Keratinocyte (primary cell): ENCODE data around the gene CHMP2B. TPM values are rescaled to one million over a fixed set of nuclear protein-coding genes. Genes with fewer than 3 reads are reported as not detected.
A peak's percentile ranks its signal among the peaks of the same experiment; 100 is the strongest.

ENCODE experiments used
- DNase-seq: peaks from one replicate; pipeline ENCODE4 v3.0.0-alpha.2; 2011; ENCODE audit warnings: low read depth, missing footprints, low spot score
- FAIRE-seq: peaks from 2 replicates; lab custom pipeline; 2011; peaks lifted over from hg19 to GRCh38; lab: Jason Lieb, UNC
- H2AFZ ChIP-seq: 2 replicates; pipeline ENCODE4 v1.6.0; 2012; ENCODE audit warnings: low read length, control low read depth, inconsistent platforms; ENCODE audit not compliant: control insufficient read depth
- H3K27ac ChIP-seq: 2 replicates; pipeline ENCODE4 v1.5.1; 2011; ENCODE audit warnings: low read length; ENCODE audit not compliant: control insufficient read depth, insufficient read depth
- H3K27me3 ChIP-seq: 3 replicates; pipeline ENCODE4 v1.6.0; 2011; ENCODE audit warnings: low read length; ENCODE audit not compliant: control insufficient read depth, insufficient read depth; ENCODE audit errors: extremely low read depth
- H3K36me3 ChIP-seq, 2 experiments: 2 replicates in 1 of 2; 3 replicates in 1 of 2; pipeline ENCODE4 v1.5.1; 2011; ENCODE audit warnings: low read length in 2 of 2, mild to moderate bottlenecking in 1 of 2; ENCODE audit not compliant: control insufficient read depth in 2 of 2, insufficient read depth in 2 of 2; ENCODE audit errors: extremely low read depth in 1 of 2
- H3K4me1 ChIP-seq: 3 replicates; pipeline ENCODE4 v1.5.1; 2011; ENCODE audit warnings: low read length; ENCODE audit not compliant: control insufficient read depth, insufficient read depth; ENCODE audit errors: extremely low read depth
- H3K4me2 ChIP-seq: 3 replicates; pipeline ENCODE4 v1.6.0; 2011; ENCODE audit warnings: low read depth, low read length; ENCODE audit not compliant: control insufficient read depth, insufficient read depth; ENCODE audit errors: extremely low read depth
- H3K4me3 ChIP-seq, 3 experiments: fragments of 200-600 bp in 1 of 3; sonication (generic) in 1 of 3; 2 replicates in 2 of 3; 3 replicates in 1 of 3; pipeline ENCODE4 v1.5.1; 2011 to 2016; ENCODE audit warnings: low read length in 3 of 3, mild to moderate bottlenecking in 3 of 3, control low read depth in 2 of 3, inconsistent platforms in 1 of 3, low read depth in 1 of 3, mixed read lengths in 1 of 3, mixed run types in 1 of 3, moderate library complexity in 1 of 3; ENCODE audit not compliant: control insufficient read depth in 2 of 3, insufficient read depth in 2 of 3; ENCODE audit errors: extremely low read depth in 1 of 3
- H3K79me2 ChIP-seq: 2 replicates; pipeline ENCODE4 v1.6.0; 2012; ENCODE audit warnings: low read length; ENCODE audit not compliant: control insufficient read depth, insufficient read depth
- H3K9ac ChIP-seq: 3 replicates; pipeline ENCODE4 v1.6.0; 2011; ENCODE audit warnings: low read length; ENCODE audit not compliant: control insufficient read depth, insufficient read depth; ENCODE audit errors: extremely low read depth
- H3K9me1 ChIP-seq: 3 replicates; pipeline ENCODE4 v1.6.0; 2011; ENCODE audit warnings: low read length; ENCODE audit not compliant: control insufficient read depth, insufficient read depth; ENCODE audit errors: extremely low read depth
- H3K9me3 ChIP-seq: 2 replicates; pipeline ENCODE4 v1.5.1; 2012; ENCODE audit warnings: low read depth, low read length; ENCODE audit not compliant: control insufficient read depth
- H4K20me1 ChIP-seq: 3 replicates; pipeline ENCODE4 v1.6.0; 2011; ENCODE audit warnings: low read length; ENCODE audit not compliant: control insufficient read depth, insufficient read depth; ENCODE audit errors: extremely low read depth
- EZH2 ChIP-seq: IDR thresholded peaks from one replicate; pipeline ENCODE4 v1.6.1; 2012; ENCODE audit warnings: inconsistent platforms, mild to moderate bottlenecking, low read length, moderate library complexity
- dilution Hi-C: fragments of 300-500 bp; cut with MboI; formaldehyde crosslinking; loops from one replicate; pipeline ENCODE4 v1.7.0; 2020; ENCODE audit warnings: low sequenced_read_pairs; ENCODE audit not compliant: extremely low pct_ligation_motif_present
- polyA plus RNA-seq, 5 experiments: library from polyadenylated mRNA; depleted of rRNA in 3 of 5; stranded (reverse) in 3 of 5; stranded (forward) in 1 of 5; unstranded in 1 of 5; fragments of >200 nt; gene quantifications; 1 replicate in 1 of 5; 2 replicates in 3 of 5; 3 replicates in 1 of 5; pipeline versions ENCODE4 v1.2.1 to v1.2.3, GENCODE V29; 2011 to 2012; ENCODE audit warnings: missing spikeins in 2 of 5, low read depth in 1 of 5, low replicate concordance in 1 of 5
- TF ChIP-seq, protein P1 (sequence below), 3 experiments: IDR thresholded peaks in 1 of 3; conservative IDR thresholded peaks in 1 of 3; optimal IDR thresholded peaks in 1 of 3; 2 replicates in 2 of 3; 3 replicates in 1 of 3; pipeline versions ENCODE3 to v1.5.1; 2011; ENCODE audit warnings: low read length in 3 of 3, mild to moderate bottlenecking in 3 of 3, moderate library complexity in 2 of 3, control low read depth in 1 of 3, inconsistent platforms in 1 of 3; ENCODE audit not compliant: insufficient read depth in 2 of 3; ENCODE audit errors: extremely low read depth in 1 of 3

The CHMP2B gene
- polyA plus RNA-seq, 1 donor (not counting 4 experiments of a cell fraction or from before 2014, with no cell fraction given), result 38.2 TPM

DNA sequence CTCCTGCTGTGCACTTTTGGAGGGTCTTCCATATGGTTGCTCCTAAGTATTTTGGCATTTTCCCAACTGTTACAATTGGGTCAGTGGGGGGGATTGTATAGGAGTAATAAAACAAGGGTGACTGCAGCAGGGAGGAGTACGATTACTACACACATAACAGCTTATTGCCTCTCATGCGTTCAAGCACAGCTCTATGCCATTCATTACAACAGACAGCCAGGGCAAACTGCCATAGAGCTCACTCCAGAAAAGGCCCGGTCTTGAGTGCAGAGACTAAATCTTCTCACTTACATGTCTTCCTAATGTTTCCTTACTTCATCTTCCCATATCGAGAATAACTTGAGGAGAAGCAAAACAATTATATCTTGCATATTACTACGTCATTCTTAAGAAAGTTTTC, 1.4 kb upstream of the CHMP2B start:
- Histone ChIP-seq H3K27ac (no peak overlapping the region), H4K20me1 (no peaks in the 10 kb centered on the region), H3K4me1 (peaks cover 9% of the 10 kb centered on the region), H2AFZ (no peak overlapping the region), H3K4me3 (no peak overlapping the region), H3K9ac (no peak overlapping the region), H3K9me3 (no peaks in the 10 kb centered on the region), H3K9me1 (no peaks in the 10 kb centered on the region), H3K4me2 (no peak overlapping the region), H3K79me2 (peaks cover 35% of the 10 kb centered on the region), H3K27me3 (no peaks in the 10 kb centered on the region), H3K36me3 (no peaks in the 10 kb centered on the region)
- FAIRE-seq (peak; percentile 9), DNase-seq (no peak)
- dilution Hi-C loops, result no loop called here
- no peak for TF ChIP-seq EZH2
- TF ChIP-seq, protein P1, sequence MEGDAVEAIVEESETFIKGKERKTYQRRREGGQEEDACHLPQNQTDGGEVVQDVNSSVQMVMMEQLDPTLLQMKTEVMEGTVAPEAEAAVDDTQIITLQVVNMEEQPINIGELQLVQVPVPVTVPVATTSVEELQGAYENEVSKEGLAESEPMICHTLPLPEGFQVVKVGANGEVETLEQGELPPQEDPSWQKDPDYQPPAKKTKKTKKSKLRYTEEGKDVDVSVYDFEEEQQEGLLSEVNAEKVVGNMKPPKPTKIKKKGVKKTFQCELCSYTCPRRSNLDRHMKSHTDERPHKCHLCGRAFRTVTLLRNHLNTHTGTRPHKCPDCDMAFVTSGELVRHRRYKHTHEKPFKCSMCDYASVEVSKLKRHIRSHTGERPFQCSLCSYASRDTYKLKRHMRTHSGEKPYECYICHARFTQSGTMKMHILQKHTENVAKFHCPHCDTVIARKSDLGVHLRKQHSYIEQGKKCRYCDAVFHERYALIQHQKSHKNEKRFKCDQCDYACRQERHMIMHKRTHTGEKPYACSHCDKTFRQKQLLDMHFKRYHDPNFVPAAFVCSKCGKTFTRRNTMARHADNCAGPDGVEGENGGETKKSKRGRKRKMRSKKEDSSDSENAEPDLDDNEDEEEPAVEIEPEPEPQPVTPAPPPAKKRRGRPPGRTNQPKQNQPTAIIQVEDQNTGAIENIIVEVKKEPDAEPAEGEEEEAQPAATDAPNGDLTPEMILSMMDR (optimal IDR thresholded peaks at IDR 0.05 in 1 of 3, IDR thresholded peaks at IDR 0.05 in 1 of 3, conservative IDR thresholded peaks at IDR 0.05 in 1 of 3; ENCODE audit: extremely low read depth in 1 of 3, insufficient read depth in 2 of 3, low read length in 3 of 3), result no peak

DNA sequence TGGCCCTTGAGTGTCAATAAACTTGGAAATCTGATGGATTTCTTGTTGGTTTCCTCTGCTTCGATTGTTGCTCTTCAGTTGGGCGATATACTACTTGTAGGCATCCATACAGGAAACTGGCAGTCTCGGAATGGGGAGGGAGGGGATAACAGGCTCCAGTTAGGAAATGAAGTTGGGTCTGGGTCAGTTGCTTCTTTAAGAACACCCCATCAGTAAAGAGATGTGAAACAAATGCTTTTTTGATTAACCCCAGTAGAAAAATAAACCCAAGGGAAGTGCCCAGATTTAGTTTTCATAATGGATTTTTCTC, 681 bp downstream of the CHMP2B start:
- H3K9ac ChIP-seq, result peak overlapping the region; percentile 99
- dilution Hi-C loops, result no loop called here
- no peaks in the 10 kb centered on the region for H3K9me3 ChIP-seq
- FAIRE-seq, result no peak
- H3K36me3 ChIP-seq, result peaks cover 3 to 5% of the 10 kb centered on the region in 2 experiments
- H3K27ac ChIP-seq, result peak overlapping the region; percentile 98
- H3K79me2 ChIP-seq, result peaks cover 57% of the 10 kb centered on the region
- no peak for DNase-seq
- H3K4me3 ChIP-seq, result peak overlapping the region; percentile 81 to 100 (median 97)
- no peak for TF ChIP-seq EZH2
- TF ChIP-seq, protein P1 (optimal IDR thresholded peaks at IDR 0.05 in 1 of 3, IDR thresholded peaks at IDR 0.05 in 1 of 3, conservative IDR thresholded peaks at IDR 0.05 in 1 of 3; ENCODE audit: extremely low read depth in 1 of 3, insufficient read depth in 2 of 3, low read length in 3 of 3), result no peak
- peak overlapping the region; percentile 88 for H3K4me2 ChIP-seq
- H4K20me1 ChIP-seq, result no peaks in the 10 kb centered on the region
- peaks cover 13% of the 10 kb centered on the region for H3K4me1 ChIP-seq
- peak overlapping the region; percentile 92 for H2AFZ ChIP-seq
- H3K27me3 ChIP-seq, result no peaks in the 10 kb centered on the region
- H3K9me1 ChIP-seq, result no peaks in the 10 kb centered on the region
